ENCODE results near the gene EIF1AX. TPM values are rescaled to one million over a fixed set of nuclear protein-coding genes. Genes with fewer than 3 reads are reported as not detected.
A peak's percentile ranks its signal among the peaks of the same experiment; 100 is the strongest.

Gene EIF1AX
- total RNA-seq (2014; rRNA removed; shearing (Covaris generic)) (50.5 and 54.1 TPM in 2 replicates), polyA plus RNA-seq (2016; fragmentation: Nextera tagmentation; extraction: Ambion mirVana) (126 and 129 TPM in 2 replicates)

DNA sequence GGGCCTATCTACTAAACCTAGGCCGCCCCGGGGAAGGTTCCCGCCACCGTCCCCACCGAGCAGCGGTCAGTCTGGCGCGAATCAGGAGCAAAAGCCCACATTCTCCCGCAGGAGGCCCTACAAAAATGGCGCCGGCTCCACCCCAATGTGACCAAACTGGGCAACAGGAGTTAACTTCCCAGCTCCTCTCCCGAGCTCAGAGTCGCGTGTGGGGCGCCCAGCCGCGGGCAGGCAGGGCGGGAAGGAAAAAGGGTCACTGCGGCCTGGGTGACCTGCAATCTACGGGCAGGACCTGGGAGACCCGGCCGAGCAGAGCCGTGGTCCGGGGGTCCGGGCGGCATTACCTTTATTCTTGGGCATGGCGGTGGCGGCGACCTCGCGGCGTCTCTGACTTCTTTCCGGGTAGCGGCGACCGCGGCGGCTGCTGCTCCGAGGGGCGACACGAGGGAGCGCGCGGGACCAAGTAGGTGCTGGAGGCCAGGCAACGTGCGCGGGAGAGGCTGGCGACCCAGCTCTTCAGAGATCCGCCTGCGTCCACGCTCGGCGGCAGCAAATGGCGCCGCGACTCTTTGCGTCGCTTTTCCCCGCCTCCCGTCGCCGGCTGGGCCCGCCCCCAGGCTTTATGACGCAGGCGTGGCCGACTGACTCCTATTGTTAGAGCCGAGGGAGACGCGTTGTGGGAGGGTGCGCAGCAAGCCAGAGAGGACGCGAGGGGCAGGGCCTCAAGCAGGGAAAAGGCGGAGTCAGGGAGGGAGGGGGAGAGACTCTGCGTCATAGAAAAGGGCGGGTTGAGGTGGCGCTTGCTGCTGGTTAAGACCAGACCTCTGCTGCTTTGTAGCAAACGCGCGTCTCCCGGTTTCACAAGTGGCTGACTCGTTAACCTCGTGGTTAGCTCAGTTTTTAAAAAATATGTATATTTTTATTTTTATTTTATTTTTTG lies at the start of gene EIF1AX:
EIF1AX (minus strand) TSS at position 558 of the 940 bp plus-strand sequence; CDS start at position 360, 198 bp downstream.
- TF ChIP-seq EZH2 (IDR thresholded peaks at IDR 0.05; ENCODE audit: insufficient read depth, poor library complexity, severe bottlenecking) (no peak), EZH2phosphoT487 (IDR thresholded peaks at IDR 0.05; ENCODE audit: insufficient read depth, low read depth) (no peak)
- Histone ChIP-seq H3K9me3 (ENCODE audit: low read depth) (no peaks in the 10 kb centered on the region), H3K4me3 (peak within 1 kb of the TSS; percentile 82), H3K4me2 (ENCODE audit: unreplicated experiment) (peak within 1 kb of the TSS; percentile 96), H3K79me2 (ENCODE audit: insufficient read depth) (peaks cover 46% of the 10 kb centered on the region), H3K9ac (peak within 1 kb of the TSS; percentile 96), H3K4me1 (ENCODE audit: insufficient read depth) (peaks cover 14% of the 10 kb centered on the region; the same call in 1 of the 2 replicates), H3K27me3 (replicated peaks; ENCODE audit: insufficient read depth) (no peaks in the 10 kb centered on the region), H3K27ac (peak within 1 kb of the TSS; percentile 91), H3F3A (ENCODE audit: insufficient read depth) (peaks cover 25% of the 10 kb centered on the region), H3K9me2 (ENCODE audit: insufficient read depth) (no peaks in the 10 kb centered on the region), H3K36me3 (ENCODE audit: low read depth) (peaks cover 10% of the 10 kb centered on the region), H4K20me1 (ENCODE audit: insufficient read depth) (peaks cover 15% of the 10 kb centered on the region), H2AFZ (peak within 1 kb of the TSS; percentile 48)
- in situ Hi-C loops (cut with MboI): no loop called here
- DNase-seq: peak; percentile 97
- 0% methylated on average over 19 to 61 of the region's 82 CpGs for WGBS, 2 experiments (ENCODE audit: low coverage in 1 of 2, low lambda C conversion rate in 2 of 2, missing lambda C conversion rate in 2 of 2)

- in situ Hi-C loops (cut with MboI): no loop called here
- no peak for TF ChIP-seq EZH2phosphoT487 (IDR thresholded peaks at IDR 0.05; ENCODE audit: insufficient read depth, low read depth)
- TF ChIP-seq EZH2 (IDR thresholded peaks at IDR 0.05; ENCODE audit: insufficient read depth, poor library complexity, severe bottlenecking): no peak
- Histone ChIP-seq H3K79me2 (ENCODE audit: insufficient read depth) (no peaks in the 10 kb centered on the region), H3K9me2 (ENCODE audit: insufficient read depth) (no peaks in the 10 kb centered on the region), H4K20me1 (ENCODE audit: insufficient read depth) (no peaks in the 10 kb centered on the region), H3K9ac (no peak overlapping the region), H3K4me3 (no peak overlapping the region), H3F3A (ENCODE audit: insufficient read depth) (0 out of 2 replicates have a peak, but pooled peaks cover 3% of the 10 kb centered on the region), H3K4me1 (ENCODE audit: insufficient read depth) (0 out of 2 replicates have a peak, but pooled peaks cover 10% of the 10 kb centered on the region), H3K27ac (no peak overlapping the region), H2AFZ (no peak overlapping the region), H3K27me3 (replicated peaks; ENCODE audit: insufficient read depth) (no peaks in the 10 kb centered on the region), H3K4me2 (ENCODE audit: unreplicated experiment) (no peak overlapping the region), H3K9me3 (ENCODE audit: low read depth) (no peaks in the 10 kb centered on the region), H3K36me3 (ENCODE audit: low read depth) (peaks cover 12% of the 10 kb centered on the region; the same call in 1 of the 2 replicates)
- DNase-seq: no peak
These were observed 47.5 kb upstream of the EIF1AX start for GRCh38 chrX:20189171-20189570.

DNA sequence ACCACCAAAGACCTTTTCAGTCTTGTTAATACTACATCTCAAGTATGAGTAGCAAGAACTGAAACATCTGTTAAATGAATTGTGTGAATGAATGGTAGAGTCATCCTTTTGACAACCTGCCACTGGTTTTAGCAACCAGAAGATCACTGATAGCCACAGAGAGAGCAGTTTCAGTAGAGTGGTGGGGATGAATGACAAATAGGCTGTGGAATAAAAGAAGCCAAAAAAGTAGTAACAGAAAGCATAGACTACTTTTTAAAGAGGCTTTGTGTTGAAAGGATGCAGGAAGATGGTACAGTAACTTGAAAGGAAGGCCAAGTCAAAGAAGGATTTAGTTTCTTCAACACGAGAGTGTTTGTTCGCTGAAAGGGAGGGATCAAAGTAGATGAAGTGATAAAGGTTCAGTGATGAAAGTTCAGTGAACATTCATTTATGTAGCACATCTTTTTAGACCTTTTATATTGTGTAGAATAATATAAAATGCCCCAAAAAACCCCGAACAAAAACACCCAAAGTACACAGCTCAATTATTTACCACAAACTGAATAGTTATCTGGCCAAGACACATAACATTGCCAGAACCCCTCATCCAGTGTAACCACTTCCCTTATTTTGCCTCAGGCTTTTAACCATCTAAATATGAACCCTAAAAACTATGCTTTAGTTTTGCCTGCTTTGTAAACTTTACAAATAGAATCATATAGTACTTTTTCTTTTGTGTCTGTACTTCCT lies 40.1 kb upstream of the EIF1AX start:
- H3K9me2 ChIP-seq (ENCODE audit: insufficient read depth): no peaks in the 10 kb centered on the region
- no peaks in the 10 kb centered on the region for H3F3A ChIP-seq (ENCODE audit: insufficient read depth)
- no peak overlapping the region for H3K4me2 ChIP-seq (ENCODE audit: unreplicated experiment)
- H4K20me1 ChIP-seq (ENCODE audit: insufficient read depth): no peaks in the 10 kb centered on the region
- in situ Hi-C loops (cut with MboI): no loop called here
- no peaks in the 10 kb centered on the region for H3K27me3 ChIP-seq (replicated peaks; ENCODE audit: insufficient read depth)
- no peaks in the 10 kb centered on the region for H3K79me2 ChIP-seq (ENCODE audit: insufficient read depth)
- 95% methylated on average over 3 of the region's 3 CpGs for WGBS, 2 experiments (ENCODE audit: low coverage in 1 of 2, low lambda C conversion rate in 2 of 2, missing lambda C conversion rate in 2 of 2)
- peaks cover 6% of the 10 kb centered on the region; the same call in 1 of the 2 replicates for H3K36me3 ChIP-seq (ENCODE audit: low read depth)
- H3K4me3 ChIP-seq: no peak overlapping the region
- no peak overlapping the region for H3K9ac ChIP-seq
- no peak for DNase-seq
- no peak overlapping the region for H2AFZ ChIP-seq
- no peak for TF ChIP-seq EZH2 (IDR thresholded peaks at IDR 0.05; ENCODE audit: insufficient read depth, poor library complexity, severe bottlenecking)
- no peak for TF ChIP-seq EZH2phosphoT487 (IDR thresholded peaks at IDR 0.05; ENCODE audit: insufficient read depth, low read depth)
- H3K9me3 ChIP-seq (ENCODE audit: low read depth): no peaks in the 10 kb centered on the region
- H3K4me1 ChIP-seq (ENCODE audit: insufficient read depth): no peaks in the 10 kb centered on the region
- H3K27ac ChIP-seq: no peak overlapping the region

GRCh38 chrX:20177093-20177492 lies 35.5 kb upstream of the EIF1AX start:
- no peak overlapping the region for H3K27ac ChIP-seq
- no peak for DNase-seq
- no peaks in the 10 kb centered on the region for H3K79me2 ChIP-seq (ENCODE audit: insufficient read depth)
- H3K9ac ChIP-seq: no peak overlapping the region
- H3K4me2 ChIP-seq (ENCODE audit: unreplicated experiment): no peak overlapping the region
- no peak overlapping the region for H3K4me3 ChIP-seq
- no peak overlapping the region for H2AFZ ChIP-seq
- in situ Hi-C loops (cut with MboI): no loop called here
- no peaks in the 10 kb centered on the region for H3K9me2 ChIP-seq (ENCODE audit: insufficient read depth)
- no peaks in the 10 kb centered on the region for H3K27me3 ChIP-seq (replicated peaks; ENCODE audit: insufficient read depth)
- no peaks in the 10 kb centered on the region for H4K20me1 ChIP-seq (ENCODE audit: insufficient read depth)
- peaks cover 14% of the 10 kb centered on the region; the same call in 1 of the 2 replicates for H3K36me3 ChIP-seq (ENCODE audit: low read depth)
- no peaks in the 10 kb centered on the region for H3K9me3 ChIP-seq (ENCODE audit: low read depth)
- H3F3A ChIP-seq (ENCODE audit: insufficient read depth): no peaks in the 10 kb centered on the region
- TF ChIP-seq EZH2 (IDR thresholded peaks at IDR 0.05; ENCODE audit: insufficient read depth, poor library complexity, severe bottlenecking): no peak
- no peak for TF ChIP-seq EZH2phosphoT487 (IDR thresholded peaks at IDR 0.05; ENCODE audit: insufficient read depth, low read depth)
- H3K4me1 ChIP-seq (ENCODE audit: insufficient read depth): no peaks in the 10 kb centered on the region
